AG04449 (cell line): Measurements from ENCODE around the gene DENND4B.

ENCODE experiments used
- CTCF ChIA-PET: fragments of 350-600 bp; formaldehyde crosslinking; extraction: SDS; loops from one replicate; lab custom pipeline; 2021; ENCODE audit warnings: antibody characterized with exemption; lab: Yijun Ruan, JAX
- POLR2A ChIA-PET: fragments of 400-600, 350-600 bp; formaldehyde crosslinking; extraction: SDS; loops from one replicate; lab custom pipeline; 2020; ENCODE audit warnings: antibody characterized with exemption, inconsistent platforms; lab: Yijun Ruan, JAX
- DNase-seq: peaks from one replicate; pipeline ENCODE4 v3.0.0-alpha.2; 2010; ENCODE audit warnings: low read depth, low spot score
- H3K4me3 ChIP-seq: 2 replicates; pipeline ENCODE4 v1.5.1; 2011; ENCODE audit warnings: low read depth, mild to moderate bottlenecking, control low read depth, low read length
- TF ChIP-seq, protein P1 (sequence below): IDR thresholded peaks from one replicate; pipeline ENCODE4 v1.5.1; 2011; ENCODE audit warnings: mild to moderate bottlenecking, moderate library complexity, low read length, control low read depth, inconsistent platforms; ENCODE audit not compliant: insufficient read depth; ENCODE audit errors: missing control alignments

The DENND4B gene

DNA sequence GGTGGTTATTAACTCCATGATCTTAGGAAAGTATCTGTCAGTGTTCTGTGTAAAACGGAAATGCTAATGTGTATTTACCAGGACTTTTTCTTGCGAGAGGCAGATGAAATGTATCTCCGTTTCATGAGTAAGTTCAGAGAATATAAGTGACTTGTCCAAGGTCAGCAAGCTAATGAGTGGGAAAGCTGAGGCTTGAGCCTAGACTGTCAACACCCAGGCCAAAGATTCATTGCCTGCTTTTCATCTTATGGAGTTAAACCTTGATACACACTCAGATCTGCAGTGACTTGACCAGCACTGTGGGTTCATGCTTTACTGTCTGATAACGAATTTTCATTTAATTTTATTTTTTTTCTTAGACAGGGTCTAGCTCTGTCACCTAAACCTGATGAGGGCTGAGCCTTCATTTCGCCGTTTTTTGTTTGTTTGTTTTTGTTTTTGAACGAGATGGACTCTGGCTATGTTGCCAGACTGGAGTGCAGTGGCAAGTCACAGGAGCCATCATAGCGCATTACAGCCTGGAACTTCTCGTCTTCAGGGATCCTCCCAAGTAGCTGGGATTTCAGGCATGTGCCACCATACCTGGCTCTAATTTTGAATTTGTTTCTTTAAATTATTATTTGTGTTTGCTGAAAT, 31.9 kb upstream of the DENND4B start:
- POLR2A ChIA-PET, result interaction anchor here (0.6 to 4.1 kb wide), 4 partner anchors 11 to 15 kb away, joined by 4 to 44 read pairs (median 32); partner anchors contain the start of genes CREB3L4, RPS27 and SLC39A1
- DNase-seq, result no peak
- CTCF ChIA-PET, result interaction anchor here (1.2 to 5.3 kb wide), 8 partner anchors 8 to 300 kb away, joined by 3 to 55 read pairs (median 6); partner anchors contain the start of genes CREB3L4, DENND4B, NPR1 and RAB13
- H3K4me3 ChIP-seq, result peak overlapping the region; percentile 98
- TF ChIP-seq, protein P1, sequence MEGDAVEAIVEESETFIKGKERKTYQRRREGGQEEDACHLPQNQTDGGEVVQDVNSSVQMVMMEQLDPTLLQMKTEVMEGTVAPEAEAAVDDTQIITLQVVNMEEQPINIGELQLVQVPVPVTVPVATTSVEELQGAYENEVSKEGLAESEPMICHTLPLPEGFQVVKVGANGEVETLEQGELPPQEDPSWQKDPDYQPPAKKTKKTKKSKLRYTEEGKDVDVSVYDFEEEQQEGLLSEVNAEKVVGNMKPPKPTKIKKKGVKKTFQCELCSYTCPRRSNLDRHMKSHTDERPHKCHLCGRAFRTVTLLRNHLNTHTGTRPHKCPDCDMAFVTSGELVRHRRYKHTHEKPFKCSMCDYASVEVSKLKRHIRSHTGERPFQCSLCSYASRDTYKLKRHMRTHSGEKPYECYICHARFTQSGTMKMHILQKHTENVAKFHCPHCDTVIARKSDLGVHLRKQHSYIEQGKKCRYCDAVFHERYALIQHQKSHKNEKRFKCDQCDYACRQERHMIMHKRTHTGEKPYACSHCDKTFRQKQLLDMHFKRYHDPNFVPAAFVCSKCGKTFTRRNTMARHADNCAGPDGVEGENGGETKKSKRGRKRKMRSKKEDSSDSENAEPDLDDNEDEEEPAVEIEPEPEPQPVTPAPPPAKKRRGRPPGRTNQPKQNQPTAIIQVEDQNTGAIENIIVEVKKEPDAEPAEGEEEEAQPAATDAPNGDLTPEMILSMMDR, result no peak

DNA sequence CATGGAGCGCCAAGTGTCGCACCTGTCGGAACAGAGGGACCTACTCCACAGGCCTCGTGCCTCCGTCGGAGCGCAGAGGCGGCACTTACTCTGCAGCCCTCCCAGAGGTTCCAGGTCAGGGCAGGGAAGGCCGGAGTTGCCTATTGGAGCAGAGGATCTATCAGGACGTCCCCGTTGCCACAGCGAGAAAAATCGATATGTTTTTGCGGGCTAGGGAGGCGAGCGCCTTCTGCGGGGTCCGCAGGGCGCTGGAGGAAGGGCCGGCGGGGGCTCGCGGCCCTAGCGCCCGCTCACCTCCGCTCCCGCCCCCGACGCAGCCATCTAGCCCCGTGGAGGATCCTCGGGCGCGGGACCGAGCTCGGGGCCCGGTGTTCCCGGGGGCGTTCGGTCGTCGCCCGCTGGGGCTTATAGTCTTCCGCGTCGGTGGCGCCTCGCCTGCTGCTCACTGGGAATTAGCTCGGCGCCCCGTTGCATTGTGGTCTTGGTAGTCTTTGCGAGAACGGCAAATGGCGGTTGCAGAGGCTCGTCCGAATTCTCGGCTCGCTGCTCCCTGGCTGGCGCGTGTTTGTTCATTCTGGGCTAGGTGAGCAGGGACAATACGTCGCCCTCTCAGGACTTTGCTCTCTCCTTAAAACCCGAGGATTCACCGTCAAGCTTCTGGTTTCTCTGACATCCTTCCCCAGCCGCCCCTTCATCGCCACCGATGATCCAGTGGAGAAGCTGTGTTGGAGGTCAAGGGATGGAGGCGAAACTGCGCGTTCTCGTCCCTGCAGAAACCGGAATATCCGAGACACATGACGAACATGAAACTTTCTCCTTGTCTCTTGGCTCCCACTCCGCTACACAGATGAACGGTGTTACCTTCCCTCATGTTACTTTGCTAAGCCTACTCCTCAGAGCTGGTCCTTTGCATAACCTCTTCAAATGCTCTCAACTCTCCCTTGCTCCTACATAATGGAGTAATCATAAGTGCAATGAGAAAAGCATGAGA, 31.0 kb upstream of the DENND4B start, which contains the start of gene JTB:
Gene JTB (minus strand): TSS at position 425 of the 991 bp plus-strand sequence. CDS start 422 bp downstream, at position 3.
- POLR2A ChIA-PET, result interaction anchor here (0.6 to 4.1 kb wide), 10 partner anchors 8 to 350 kb away, joined by 3 to 44 read pairs (median 4); partner anchors contain the start of genes CREB3L4, CRTC2, GATAD2B and RAB13
- H3K4me3 ChIP-seq, result peak within 1 kb of the TSS; percentile 98
- CTCF ChIA-PET, result interaction anchor here (1.2 to 5.3 kb wide), 9 partner anchors 9 to 300 kb away, joined by 3 to 55 read pairs (median 5); partner anchors contain the start of genes CREB3L4, DENND4B, NPR1 and RAB13
- DNase-seq, result no peak
- TF ChIP-seq, protein P1, result no peak

DNA sequence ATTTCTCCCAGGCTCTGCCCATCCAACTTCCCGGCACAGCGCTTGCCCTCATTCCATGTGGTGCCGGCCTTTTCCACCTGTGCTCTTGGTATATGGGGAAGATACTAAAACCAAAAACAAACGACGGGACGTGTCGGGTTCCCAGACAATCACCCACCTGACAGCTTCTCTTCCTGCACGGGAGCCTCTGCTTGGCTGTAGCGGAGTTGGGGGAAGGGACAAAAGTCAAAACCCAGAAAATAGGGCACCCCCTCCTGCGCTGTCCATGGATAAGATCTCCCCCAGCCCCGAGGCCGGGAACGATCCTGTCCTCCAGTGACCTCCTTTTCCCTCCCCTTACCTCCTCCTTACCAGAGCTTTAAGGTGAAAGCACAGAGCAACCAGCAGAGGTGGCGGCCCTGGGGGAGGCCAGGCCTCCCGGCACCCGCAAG, 30.3 kb upstream of the DENND4B start:
- TF ChIP-seq, protein P1, result no peak
- peak overlapping the region; percentile 98 for H3K4me3 ChIP-seq
- CTCF ChIA-PET, result interaction anchor here (1.5 to 5.3 kb wide), 4 partner anchors 9 to 37 kb away, joined by 3 to 55 read pairs (median 30); partner anchors contain the start of genes CREB3L4, DENND4B and RAB13
- POLR2A ChIA-PET, result interaction anchor here (0.9 to 4.1 kb wide), 7 partner anchors 9 to 184 kb away, joined by 4 to 44 read pairs (median 9); partner anchors contain the start of genes CREB3L4, CRTC2, RAB13 and RPS27
- no peak for DNase-seq

DNA sequence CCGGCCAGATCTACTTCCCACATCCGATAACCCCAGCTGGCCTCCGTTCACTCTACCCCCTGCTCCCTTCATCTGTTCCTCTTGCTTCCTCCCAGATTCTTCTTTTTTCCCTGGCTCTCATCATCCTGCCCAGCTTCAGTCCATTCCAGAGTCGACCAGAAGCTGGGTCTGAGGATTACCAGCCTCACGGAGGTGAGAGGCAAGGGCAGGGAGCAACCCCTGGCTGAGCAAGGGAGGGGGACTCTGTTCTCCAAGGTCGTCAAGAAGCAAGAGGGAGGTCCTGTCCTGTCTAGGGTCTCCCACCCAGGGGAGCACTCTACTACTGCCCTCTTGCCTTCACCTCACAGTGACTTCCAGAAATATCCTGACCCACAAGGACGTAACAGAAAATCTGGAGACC, 27.0 kb upstream of the DENND4B start:
- no peak for DNase-seq
- CTCF ChIA-PET, result interaction anchor here (1.8 to 2.0 kb wide), 2 partner anchors 7 to 13 kb away, joined by 5 to 15 read pairs; partner anchors contain the start of gene RAB13
- POLR2A ChIA-PET, result no interaction called here
- TF ChIP-seq, protein P1, result no peak
- H3K4me3 ChIP-seq, result no peak overlapping the region

DNA sequence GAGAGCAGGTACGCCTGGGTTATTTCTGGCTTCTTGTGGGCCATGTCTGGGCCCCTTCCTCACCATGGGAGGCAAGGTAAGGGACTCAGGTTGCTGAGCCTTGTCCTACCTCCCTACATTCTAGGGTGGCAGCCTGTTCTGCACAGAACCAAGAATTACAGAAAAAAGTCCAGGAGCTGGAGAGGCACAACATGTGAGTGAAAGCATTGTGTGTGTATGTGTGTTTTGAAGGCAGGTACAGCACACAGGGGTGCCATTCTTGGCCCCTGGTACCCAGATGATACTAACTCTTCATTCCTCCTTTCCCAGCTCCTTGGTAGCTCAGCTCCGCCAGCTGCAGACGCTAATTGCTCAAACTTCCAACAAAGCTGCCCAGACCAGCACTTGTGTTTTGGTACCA, 26.6 kb upstream of the DENND4B start:
- DNase-seq, result no peak
- CTCF ChIA-PET, result interaction anchor here (1.8 to 2.0 kb wide), 2 partner anchors 13 to 27 kb away, joined by 6 to 15 read pairs; partner anchors contain the start of genes DENND4B and RAB13
- H3K4me3 ChIP-seq, result no peak overlapping the region
- TF ChIP-seq, protein P1, result no peak
- POLR2A ChIA-PET, result interaction anchor here (1.2 to 1.3 kb wide), 2 partner anchors 13 to 14 kb away, joined by 3 read pairs; partner anchors contain the start of genes CRTC2 and RAB13
